Right lobe of liver (tissue), 6 donors: ENCODE results near the gene TCL1B. TPM values are rescaled to one million over a fixed set of nuclear protein-coding genes. Genes with fewer than 3 reads are reported as not detected.

ENCODE experiments used
- ATAC-seq, 4 donors: fragments of 200-7000 bp; cut with Tn5 transposase; one replicate each; pipeline ENCODE4 v1.9.1; 2020; ENCODE audit warnings: mild to moderate bottlenecking in 4 of 4, moderate library complexity in 4 of 4
- DNase-seq, 3 donors: peaks; one replicate each; pipeline ENCODE4 v3.0.0-alpha.2; 2020
- H3K27ac ChIP-seq, 3 donors: fragments of 200-600 bp; one replicate each; pipeline ENCODE4 v1.8.0; 2022
- H3K27me3 ChIP-seq, 2 donors: fragments of 200-600 bp; one replicate each; pipeline ENCODE4 v1.8.0; 2022
- H3K36me3 ChIP-seq, 4 donors: fragments of 200-600 bp; sonication (generic) in 1 of 4; one replicate each; pipeline versions ENCODE4 v1.5.1 to v1.8.0; 2017 to 2022; ENCODE audit warnings: control low read depth in 1 of 4
- H3K4me1 ChIP-seq, 4 donors: fragments of 200-600 bp; sonication (generic) in 1 of 4; one replicate each; pipeline versions ENCODE4 v1.5.1 to v1.8.0; 2017 to 2022; ENCODE audit warnings: control low read depth in 1 of 4
- H3K4me3 ChIP-seq, 3 donors: fragments of 200-600 bp; one replicate each; pipeline ENCODE4 v1.8.0; 2022
- H3K9me3 ChIP-seq, 4 donors: fragments of 200-600 bp; sonication (generic) in 1 of 4; one replicate each; pipeline versions ENCODE4 v1.5.1 to v1.8.0; 2017 to 2022; ENCODE audit warnings: control low read depth in 1 of 4
- CTCF ChIP-seq, 4 donors: fragments of 200-600 bp in 3 of 4; fragments of 450-650 bp in 1 of 4; IDR thresholded peaks; one replicate each; pipeline versions ENCODE4 v1.5.1 to v1.8.0; 2016 to 2022; ENCODE audit warnings: antibody characterized with exemption in 4 of 4, mild to moderate bottlenecking in 2 of 4
- POLR2A ChIP-seq: fragments of 450-650 bp; IDR thresholded peaks from one replicate; pipeline ENCODE4 v1.6.1; 2017; ENCODE audit warnings: antibody characterized with exemption, mild to moderate bottlenecking
- WGBS: methylation state at CpG from one replicate; pipeline ENCODE4 v1.1.6; 2018; ENCODE audit warnings: low coverage, low lambda C conversion rate; ENCODE audit not compliant: insufficient coverage; ENCODE audit errors: missing lambda C conversion rate; 5-methylcytosine and 5-hydroxymethylcytosine counted together
- intact Hi-C, 2 donors: fragments of 100-400 bp; cut with DNase I; formaldehyde crosslinking; loops; one replicate each; pipeline versions ENCODE4 v1.11.2 to v1.14.1; 2022
- total RNA-seq, 6 experiments: library from RNA; depleted of rRNA in 2 of 6; stranded (reverse); fragments of >200 nt in 2 of 6; fragmentation: NEBNext Ultra II Directional in 3 of 6; extraction: Animal tissue kit (Norgen Biotek cat#: 25700) in 3 of 6; gene quantifications; one replicate each; pipeline versions ENCODE4 v1.1.0 to v1.2.4, GENCODE V29; 2016 to 2023
- donor health status: DM: no; HTN: yes; CAD: no.
- donor health status: DM: no; HTN: no; CAD: no.
- donor health status: DM: no; HTN: no; CAD: no.
- donor health status: DM: no; HTN: yes; CAD: no.
- donor health status: DM: no; HTN: yes; CAD: no.

Gene TCL1B
- total RNA-seq, 6 experiments from 2014 or later = not detected

- H3K36me3 ChIP-seq = no peaks in the 10 kb centered on the region
- H3K9me3 ChIP-seq = no peaks in the 10 kb centered on the region
- H3K4me1 ChIP-seq = no peaks in the 10 kb centered on the region
- H3K4me3 ChIP-seq = no peak overlapping the region
- TF ChIP-seq POLR2A (no peak), CTCF (IDR thresholded peaks at IDR 0.05) (no peak)
- no peaks in the 10 kb centered on the region for H3K27me3 ChIP-seq
- H3K27ac ChIP-seq = no peak overlapping the region
- no peak for ATAC-seq
- intact Hi-C loops = no loop called here
- no peak for DNase-seq
- 36% methylated on average over 1 of the region's 1 CpG for WGBS
Observed at GRCh38 chr14:95655461-95655860, 30.8 kb upstream of the TCL1B start.

GRCh38 chr14:95656634-95657033 is 29.6 kb upstream of the TCL1B start:
- no peak for TF ChIP-seq POLR2A
- TF ChIP-seq CTCF (IDR thresholded peaks at IDR 0.05) = no peak
- DNase-seq (no peak), ATAC-seq (no peak)
- Histone ChIP-seq H3K4me3 (no peak overlapping the region), H3K27ac (no peak overlapping the region), H3K27me3 (no peaks in the 10 kb centered on the region), H3K4me1 (no peaks in the 10 kb centered on the region), H3K9me3 (no peaks in the 10 kb centered on the region), H3K36me3 (no peaks in the 10 kb centered on the region)
- 58% methylated on average over 5 of the region's 5 CpGs for WGBS
- intact Hi-C loops = no loop called here

GRCh38 chr14:95657454-95657853 is 28.8 kb upstream of the TCL1B start:
- Histone ChIP-seq H3K4me3 (no peak overlapping the region), H3K36me3 (no peaks in the 10 kb centered on the region), H3K4me1 (no peaks in the 10 kb centered on the region), H3K9me3 (no peaks in the 10 kb centered on the region), H3K27me3 (no peaks in the 10 kb centered on the region), H3K27ac (no peak overlapping the region)
- intact Hi-C loops = no loop called here
- ATAC-seq (no peak), DNase-seq (no peak)
- TF ChIP-seq POLR2A (no peak), CTCF (IDR thresholded peaks at IDR 0.05) (no peak)
- 74% methylated on average over 4 of the region's 4 CpGs for WGBS

GRCh38 chr14:95659293-95659989 is 26.8 kb upstream of the TCL1B start:
- Histone ChIP-seq H3K36me3 (no peaks in the 10 kb centered on the region), H3K9me3 (no peaks in the 10 kb centered on the region), H3K4me1 (peaks cover 0 to 5% (median 0%) of the 10 kb centered on the region in 4 donors), H3K27me3 (no peaks in the 10 kb centered on the region), H3K27ac (no peak overlapping the region), H3K4me3 (no peak overlapping the region)
- ATAC-seq (no peak), DNase-seq (no peak)
- TF ChIP-seq POLR2A = no peak
- no peak for TF ChIP-seq CTCF (IDR thresholded peaks at IDR 0.05)
- WGBS = 44% methylated on average over 7 of the region's 7 CpGs
- intact Hi-C loops = no loop called here
